GM19035 (cell line): ENCODE results near the gene ATF6B.
"Not testable (repeated sequence)": the region's sequence is repeated elsewhere in the genome, so short reads cannot be mapped to it uniquely, and the experiment has no call there.

Experiments
- ATAC-seq: cut with Tn5 transposase; IDR thresholded peaks from one replicate; pipeline ENCODE4 v1.9.1; 2021; ENCODE audit not compliant: unreplicated experiment

ATF6B gene

GRCh38 chr6:32083812-32084768 lies 44.0 kb downstream of the ATF6B start:
- ATAC-seq = no peak

DNA sequence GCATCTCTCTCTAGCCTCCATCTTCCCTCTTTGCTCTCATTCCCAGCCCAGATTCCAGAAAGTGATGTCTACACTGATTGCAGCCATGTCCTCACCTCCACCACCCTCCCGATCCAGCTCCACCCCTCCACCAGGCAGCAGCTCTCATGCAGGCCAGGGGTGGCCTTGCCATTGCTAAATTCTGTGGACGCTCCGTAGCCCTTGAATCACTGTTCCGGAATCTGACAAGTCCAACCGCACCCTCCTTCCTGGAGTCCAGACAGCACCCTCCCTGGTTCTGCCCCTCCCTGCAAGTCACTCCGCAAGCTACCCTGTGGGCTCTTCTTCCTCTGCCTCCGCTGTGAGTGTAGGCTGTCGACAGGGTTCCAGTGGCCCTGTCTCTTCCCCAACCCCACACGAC lies 45.1 kb downstream of the ATF6B start:
- ATAC-seq = no peak

DNA sequence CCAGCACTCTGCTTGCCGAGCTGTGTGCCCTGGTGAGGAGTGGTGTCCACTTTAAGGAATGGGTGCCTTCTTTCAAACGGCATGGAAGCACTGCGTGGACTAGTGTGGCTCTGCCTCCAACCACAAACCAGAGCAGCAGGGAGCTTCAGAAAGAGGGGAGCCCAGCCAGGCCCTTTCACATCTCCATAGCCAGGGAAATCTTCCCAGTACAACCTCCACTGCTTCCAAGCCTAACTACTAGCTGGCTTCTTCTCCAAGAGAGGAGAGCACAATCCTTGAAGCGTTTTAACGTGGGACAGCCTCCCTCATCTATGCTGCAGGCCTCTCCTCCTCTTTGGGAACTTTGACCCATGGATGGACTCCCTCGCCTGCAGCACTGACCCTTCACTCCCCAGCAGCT lies 45.6 kb downstream of the ATF6B start:
- ATAC-seq = no peak

DNA sequence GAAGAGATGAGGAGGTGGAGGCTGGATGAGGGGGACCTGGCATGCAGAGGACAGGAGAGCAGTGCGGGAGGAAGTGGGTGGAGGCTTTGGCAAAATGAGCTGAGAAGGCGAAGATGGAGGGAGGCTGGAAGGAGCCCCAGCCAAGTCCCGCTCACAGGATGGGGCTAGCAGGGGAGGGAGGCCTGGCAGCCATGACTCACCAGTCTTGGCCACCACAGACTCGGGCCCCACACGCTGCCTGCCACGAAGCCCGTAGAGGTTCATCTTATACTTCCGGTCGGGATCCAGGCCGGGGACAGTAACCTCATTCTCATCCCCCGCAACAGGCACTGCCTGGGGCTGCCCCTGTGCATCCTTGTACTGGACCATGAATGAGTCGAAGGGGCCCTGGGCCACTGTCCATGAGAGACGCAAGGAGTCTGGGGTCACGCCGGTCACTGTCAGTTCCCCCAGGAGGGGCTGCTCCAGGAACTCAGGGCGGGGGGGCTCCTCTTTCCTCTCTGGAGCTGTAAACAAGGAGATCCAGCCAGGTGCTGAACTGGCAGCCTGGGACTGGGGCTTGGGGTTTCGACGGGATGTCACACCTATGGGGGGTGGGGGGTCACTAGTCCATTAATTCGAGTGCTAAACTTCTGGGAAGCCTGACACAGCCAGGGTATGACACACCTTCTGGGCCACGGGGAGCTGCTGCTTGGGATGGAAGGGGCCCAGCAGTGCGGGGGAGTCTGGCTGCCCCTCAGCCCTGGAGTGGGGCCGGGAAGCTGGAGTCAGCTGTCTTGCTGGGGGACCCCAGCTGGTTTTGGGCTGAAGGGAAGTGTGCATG lies 46.7 kb downstream of the ATF6B start:
- ATAC-seq = no peak

DNA sequence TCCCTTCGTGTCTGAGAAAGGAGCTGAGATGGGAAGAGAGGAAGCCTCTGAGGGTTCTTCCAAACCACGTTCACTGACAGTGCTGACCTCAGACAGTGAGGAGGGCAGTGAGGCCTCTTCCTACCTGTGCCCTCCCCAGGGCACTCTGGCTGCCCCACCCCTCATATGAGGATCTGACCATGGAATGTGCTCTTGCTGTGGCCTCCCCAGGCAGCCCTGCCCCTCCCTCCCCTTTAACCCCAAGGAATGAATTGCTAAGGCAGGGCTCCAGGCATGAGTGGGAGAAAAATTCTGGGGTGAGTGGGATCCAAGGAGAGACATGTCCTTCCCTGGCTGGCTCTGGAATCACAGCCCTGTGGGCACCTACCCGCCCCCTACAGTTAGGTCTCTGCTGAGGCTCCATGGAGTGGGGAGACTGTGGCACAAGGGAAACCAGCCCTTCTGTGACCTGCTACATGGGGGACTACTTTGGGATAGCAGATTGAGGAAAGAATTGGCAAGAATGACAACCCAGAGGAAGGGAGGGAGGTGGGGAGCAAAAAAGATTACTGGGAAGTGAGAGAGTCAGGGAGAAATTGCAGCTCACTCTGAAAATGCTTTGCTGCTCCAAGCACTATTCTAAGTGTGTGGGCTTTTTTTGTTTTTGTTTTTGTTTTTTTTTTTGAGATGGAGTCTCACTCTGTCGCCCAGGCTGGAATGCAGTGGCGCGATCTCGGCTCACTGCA lies 48.3 kb downstream of the ATF6B start:
- ATAC-seq = no peak

DNA sequence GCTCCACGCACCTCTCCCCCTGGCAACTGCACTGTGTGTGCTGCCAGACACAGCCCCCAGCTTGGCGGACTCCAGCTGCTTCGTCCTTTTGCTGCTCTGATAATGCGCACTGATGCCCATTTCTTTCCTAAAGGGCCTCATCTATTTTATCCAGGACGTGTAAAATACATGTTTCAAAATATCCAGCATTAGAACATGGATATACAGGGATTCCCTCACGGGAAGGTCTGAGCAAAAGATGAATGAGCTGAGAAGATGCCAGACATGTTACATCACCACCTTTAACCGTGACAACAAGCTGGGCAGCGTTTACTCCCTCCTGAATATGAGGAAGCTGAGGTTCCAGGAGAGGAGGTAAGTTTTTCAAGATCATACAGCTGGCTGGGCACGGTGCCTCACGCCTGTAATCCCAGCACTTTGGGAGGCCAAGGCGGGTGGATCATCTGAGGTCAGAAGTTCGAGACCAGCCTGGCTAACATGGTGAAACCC lies 51.7 kb downstream of the ATF6B start:
- ATAC-seq = no peak

DNA sequence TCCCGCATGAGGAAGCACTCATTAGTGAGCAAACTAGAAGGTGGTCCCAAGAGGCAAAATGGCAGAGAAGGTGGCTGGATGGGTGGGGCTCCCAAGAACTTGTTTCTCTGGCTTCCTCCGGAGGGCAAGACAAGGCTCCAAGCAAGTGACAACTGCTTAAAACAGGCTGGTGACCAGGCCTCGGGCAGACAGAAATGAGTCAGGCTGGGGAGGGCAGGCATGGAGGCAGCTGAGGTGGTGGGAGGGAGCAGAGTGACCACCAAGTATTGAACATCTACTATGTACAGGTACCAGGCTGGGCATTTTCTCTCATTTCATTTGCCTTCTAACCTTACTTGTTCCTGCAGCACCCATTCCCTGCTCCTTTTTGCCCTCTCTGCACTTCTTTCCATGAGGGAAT lies 52.3 kb downstream of the ATF6B start:
- no peak for ATAC-seq

DNA sequence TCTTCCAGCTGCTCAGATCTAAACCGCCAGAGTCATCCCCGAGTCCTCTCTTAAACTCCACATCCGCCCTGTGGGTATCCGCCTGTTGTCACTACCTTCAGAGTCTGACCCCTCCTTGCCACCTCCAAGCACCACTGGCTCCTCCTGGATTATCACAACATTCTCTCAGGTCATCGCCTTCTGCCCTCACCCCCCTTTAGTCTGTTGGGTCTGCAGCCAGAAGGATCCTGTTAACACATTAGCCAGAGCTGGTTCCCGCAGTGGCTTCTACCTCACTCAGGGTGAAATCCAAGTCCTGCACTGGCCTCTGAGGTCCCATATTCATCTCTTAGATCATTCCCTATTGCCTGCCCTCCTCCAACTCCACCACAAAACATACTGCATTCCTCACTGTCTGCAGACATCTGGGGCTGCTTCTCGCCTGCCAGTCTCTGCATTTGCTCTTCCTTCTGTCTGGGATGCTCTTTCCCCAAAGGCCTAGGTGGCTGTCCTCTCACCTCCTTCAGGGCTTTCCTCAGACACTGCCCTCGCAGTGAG lies 53.0 kb downstream of the ATF6B start:
- no peak for ATAC-seq

GRCh38 chr6:32073613-32074012 lies 54.4 kb downstream of the ATF6B start:
- no peak for ATAC-seq

DNA sequence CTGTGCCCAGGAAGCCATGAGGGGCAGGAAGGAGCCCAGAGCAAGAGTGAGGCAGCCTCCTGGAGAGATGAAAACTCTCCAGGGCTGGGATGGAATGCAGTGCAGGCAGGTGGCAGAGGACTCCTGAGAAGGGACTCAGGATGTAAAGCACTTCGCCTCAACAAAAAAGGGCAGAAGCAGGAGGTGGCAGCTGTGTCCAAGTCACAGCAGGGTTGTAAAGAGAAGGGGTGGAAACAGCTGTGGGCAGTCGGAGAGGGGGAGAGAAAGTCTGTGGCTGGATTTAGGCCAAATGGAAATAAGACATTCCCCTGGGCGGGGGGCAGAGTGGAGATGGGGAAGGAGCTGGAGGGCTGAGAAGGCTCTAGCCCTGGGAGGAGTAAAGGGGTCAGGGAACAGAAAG lies 54.9 kb downstream of the ATF6B start:
- no peak for ATAC-seq

- no peak for ATAC-seq
These were observed 57.1 kb downstream of the ATF6B start for GRCh38 chr6:32070814-32071543.

GRCh38 chr6:32069878-32070515 lies 58.0 kb downstream of the ATF6B start:
- ATAC-seq = no peak

DNA sequence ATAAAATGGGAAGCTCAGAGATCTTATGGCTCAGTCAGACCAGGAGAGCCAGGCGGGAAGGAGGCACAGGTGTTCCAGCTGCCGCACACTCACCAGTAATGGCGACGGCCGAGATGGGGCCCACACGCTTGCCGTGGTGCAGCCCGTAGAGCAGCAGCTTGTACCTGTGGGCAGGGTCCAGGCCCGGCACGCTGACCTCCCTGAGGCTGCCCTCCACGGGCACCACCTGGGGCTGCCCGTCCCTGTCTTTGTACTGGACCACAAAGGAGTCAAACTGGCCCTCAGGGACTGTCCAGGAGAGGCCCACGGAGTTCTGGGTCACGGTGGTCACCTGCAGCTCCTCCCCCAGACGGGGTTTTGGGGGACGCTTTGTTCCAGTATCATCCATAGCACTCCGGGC lies 58.6 kb downstream of the ATF6B start:
- ATAC-seq = no peak

DNA sequence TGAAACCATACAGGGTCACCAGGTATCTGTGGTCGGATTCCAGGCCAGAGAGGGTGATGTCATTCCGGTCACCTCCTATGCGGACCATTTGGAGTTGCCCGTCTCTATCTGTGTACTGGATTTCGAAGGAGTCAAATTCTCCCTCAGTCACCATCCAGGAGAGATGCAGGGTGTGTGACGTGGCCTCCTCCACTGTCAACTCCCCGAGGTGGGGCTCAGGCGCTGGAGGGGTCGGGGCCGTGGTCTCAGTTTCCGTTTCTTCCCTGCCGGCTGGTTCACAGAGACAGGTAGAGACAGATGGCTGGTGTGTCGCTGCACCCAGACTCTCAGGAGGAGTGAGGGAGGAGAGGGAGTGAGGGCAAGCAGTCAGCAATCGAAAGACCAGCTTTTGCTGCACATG lies 59.2 kb downstream of the ATF6B start:
- no peak for ATAC-seq

- not testable (repeated sequence) for ATAC-seq
These were observed 59.7 kb downstream of the ATF6B start for GRCh38 chr6:32068315-32068714.

GRCh38 chr6:32067521-32067920 lies 60.5 kb downstream of the ATF6B start:
- not testable (repeated sequence) for ATAC-seq
